ENCODE data around the gene B3GALT6.

Gene B3GALT6

GRCh38 chr1:1268284-1268682, 36.2 kb downstream of the B3GALT6 start:
- no peak overlapping the region for H3K4me3 ChIP-seq (ENCODE audit: low read depth, low read length)
- TF ChIP-seq CTCF (IDR thresholded peaks at IDR 0.05; ENCODE audit: low read depth, low read length) (no peak), MYC (IDR thresholded peaks at IDR 0.05; ENCODE audit: low read depth, low read length) (no peak), POLR2A (IDR thresholded peaks at IDR 0.05; ENCODE audit: extremely low read depth, insufficient read length) (no peak), MAX (IDR thresholded peaks at IDR 0.05; ENCODE audit: low read depth, low read length) (no peak)
- DNase-seq (ENCODE audit: low read depth), result no peak

GRCh38 chr1:1270813-1271212, 38.8 kb downstream of the B3GALT6 start:
- DNase-seq (ENCODE audit: low read depth), result no peak
- no peak for TF ChIP-seq CTCF (IDR thresholded peaks at IDR 0.05; ENCODE audit: low read depth, low read length)
- no peak overlapping the region for H3K4me3 ChIP-seq (ENCODE audit: low read depth, low read length)

GRCh38 chr1:1272341-1273208, 40.5 kb downstream of the B3GALT6 start:
- no peak for TF ChIP-seq MYC (IDR thresholded peaks at IDR 0.05; ENCODE audit: low read depth, low read length)
- TF ChIP-seq CTCF (IDR thresholded peaks at IDR 0.05; ENCODE audit: low read depth, low read length), result no peak
- TF ChIP-seq POLR2A (IDR thresholded peaks at IDR 0.05; ENCODE audit: extremely low read depth, insufficient read length), result no peak
- no peak for TF ChIP-seq MAX (IDR thresholded peaks at IDR 0.05; ENCODE audit: low read depth, low read length)
- DNase-seq (ENCODE audit: low read depth), result no peak
- H3K4me3 ChIP-seq (ENCODE audit: low read depth, low read length), result peak overlapping the region; percentile 79

GRCh38 chr1:1273209-1273511, 41.1 kb downstream of the B3GALT6 start:
- H3K4me3 ChIP-seq (ENCODE audit: low read depth, low read length), result peak overlapping the region; percentile 79
- TF ChIP-seq POLR2A (IDR thresholded peaks at IDR 0.05; ENCODE audit: extremely low read depth, insufficient read length) (no peak), MAX (IDR thresholded peaks at IDR 0.05; ENCODE audit: low read depth, low read length) (no peak), MYC (IDR thresholded peaks at IDR 0.05; ENCODE audit: low read depth, low read length) (no peak), CTCF (IDR thresholded peaks at IDR 0.05; ENCODE audit: low read depth, low read length) (no peak)
- no peak for DNase-seq (ENCODE audit: low read depth)

- TF ChIP-seq MYC (IDR thresholded peaks at IDR 0.05; ENCODE audit: low read depth, low read length) (peak; percentile 47; the same call in 1 of the 2 replicates), CTCF (IDR thresholded peaks at IDR 0.05; ENCODE audit: low read depth, low read length) (no peak), MAX (IDR thresholded peaks at IDR 0.05; ENCODE audit: low read depth, low read length) (peak; percentile 31; the same call in 1 of the 2 replicates), POLR2A (IDR thresholded peaks at IDR 0.05; ENCODE audit: extremely low read depth, insufficient read length) (peak; percentile 84)
- H3K4me3 ChIP-seq (ENCODE audit: low read depth, low read length), result peak within 1 kb of the TSS; percentile 79
- DNase-seq (ENCODE audit: low read depth), result peak; percentile 93
These were observed 41.7 kb downstream of the B3GALT6 start, which contains the start of gene UBE2J2 for GRCh38 chr1:1273512-1274298. TSS of gene UBE2J2 (minus strand) at chr1:1273854. CDS start at chr1:1267992, 5,862 bp downstream.
